ENCODE results near the gene GTF2F2. TPM values are rescaled to one million over a fixed set of nuclear protein-coding genes. Genes with fewer than 3 reads are reported as not detected.
"Not testable (repeated sequence)": the region's sequence is repeated elsewhere in the genome, so short reads cannot be mapped to it uniquely, and the experiment has no call there.

GTF2F2 gene
- total RNA-seq, 1 experiment from 2014 or later: 47.4 TPM

DNA sequence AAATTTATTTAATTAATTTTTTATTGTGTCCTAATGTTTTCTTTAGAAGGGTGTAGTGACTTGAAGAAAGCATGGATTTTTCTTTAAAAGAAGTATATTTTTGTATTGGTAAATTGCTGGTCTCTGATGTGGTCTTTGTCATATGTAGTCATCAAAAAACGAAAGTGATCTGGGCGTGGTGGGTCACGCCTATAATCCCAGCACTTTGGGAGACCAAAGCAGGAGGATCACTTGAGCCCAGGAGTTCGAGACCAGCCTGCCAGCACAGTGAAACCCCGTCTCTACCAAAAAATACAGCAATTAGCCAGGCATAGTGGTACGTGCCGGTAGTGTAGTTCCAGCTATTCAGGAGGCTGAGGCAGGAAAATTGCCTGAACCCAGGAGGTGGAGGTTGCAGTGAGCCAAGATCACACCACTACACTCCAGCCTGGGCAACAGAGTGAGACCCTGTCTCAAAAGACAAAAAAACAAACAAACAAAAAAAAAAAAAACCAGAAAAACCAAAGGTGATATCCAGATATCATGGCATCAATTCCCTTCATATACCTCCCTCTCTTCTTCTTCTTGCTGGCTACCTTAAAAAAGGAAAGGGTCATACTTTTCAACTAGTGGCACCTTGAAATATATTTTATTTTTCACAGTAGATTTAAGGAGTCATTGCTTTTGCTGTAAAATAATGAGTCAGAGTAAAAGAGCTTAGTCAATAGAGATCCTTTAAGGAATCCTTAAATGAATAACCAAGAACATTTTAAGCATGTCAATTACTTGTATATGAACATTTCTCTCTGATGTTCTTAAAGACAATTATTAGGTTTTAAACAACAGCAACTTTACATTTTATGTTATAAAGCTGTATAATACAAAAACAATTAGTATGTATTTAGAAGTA lies 60.6 kb downstream of the GTF2F2 start:
- ChIA-PET POLR2A (interaction anchor here (0.6 to 6.1 kb wide), 11 partner anchors 8 to 186 kb away, joined by 3 to 48 read pairs (median 5); partner anchors contain the start of gene GTF2F2), CTCF (interaction anchor here (0.6 to 1.5 kb wide), 7 partner anchors 9 to 156 kb away, joined by 3 to 10 read pairs (median 4); no protein-coding TSS in a partner anchor)
- Mint-ChIP-seq H3K9me3 (ENCODE audit: unreplicated experiment) (no peaks in the 10 kb centered on the region), H3K36me3 (ENCODE audit: insufficient read depth, unreplicated experiment) (peaks cover 6% of the 10 kb centered on the region), H3K4me3 (ENCODE audit: unreplicated experiment) (no peak overlapping the region), H3K4me1 (ENCODE audit: insufficient read depth, unreplicated experiment) (peaks cover 15% of the 10 kb centered on the region), H3K27me3 (ENCODE audit: insufficient read depth, unreplicated experiment) (no peaks in the 10 kb centered on the region), H3K27ac (ENCODE audit: low read depth, unreplicated experiment) (no peak overlapping the region)
- DNase-seq (ENCODE audit: unreplicated experiment): no peak
- TF ChIP-seq CTCF (IDR thresholded peaks at IDR 0.05; ENCODE audit: unreplicated experiment): no peak
- intact Hi-C loops (cut with micrococcal nuclease): no loop called here
- no TSS peak for BruUV-seq (replicated peaks)

- no peak for DNase-seq (ENCODE audit: unreplicated experiment)
- H3K36me3 Mint-ChIP-seq (ENCODE audit: insufficient read depth, unreplicated experiment): peaks cover 6% of the 10 kb centered on the region
- POLR2A ChIA-PET: interaction anchor here (1.2 to 2.6 kb wide), 2 partner anchors 16 to 20 kb away, joined by 4 to 13 read pairs; no protein-coding TSS in a partner anchor
- BruUV-seq (replicated peaks): no TSS peak
- peaks cover 9% of the 10 kb centered on the region for H3K4me1 Mint-ChIP-seq (ENCODE audit: insufficient read depth, unreplicated experiment)
- no peak overlapping the region for H3K27ac Mint-ChIP-seq (ENCODE audit: low read depth, unreplicated experiment)
- no peaks in the 10 kb centered on the region for H3K9me3 Mint-ChIP-seq (ENCODE audit: unreplicated experiment)
- intact Hi-C loops (cut with micrococcal nuclease): no loop called here
- TF ChIP-seq CTCF (IDR thresholded peaks at IDR 0.05; ENCODE audit: unreplicated experiment): no peak
- CTCF ChIA-PET: no interaction called here
- H3K4me3 Mint-ChIP-seq (ENCODE audit: unreplicated experiment): no peak overlapping the region
- H3K27me3 Mint-ChIP-seq (ENCODE audit: insufficient read depth, unreplicated experiment): no peaks in the 10 kb centered on the region
Measured at GRCh38 chr13:45184693-45185092, 64.4 kb downstream of the GTF2F2 start.

DNA sequence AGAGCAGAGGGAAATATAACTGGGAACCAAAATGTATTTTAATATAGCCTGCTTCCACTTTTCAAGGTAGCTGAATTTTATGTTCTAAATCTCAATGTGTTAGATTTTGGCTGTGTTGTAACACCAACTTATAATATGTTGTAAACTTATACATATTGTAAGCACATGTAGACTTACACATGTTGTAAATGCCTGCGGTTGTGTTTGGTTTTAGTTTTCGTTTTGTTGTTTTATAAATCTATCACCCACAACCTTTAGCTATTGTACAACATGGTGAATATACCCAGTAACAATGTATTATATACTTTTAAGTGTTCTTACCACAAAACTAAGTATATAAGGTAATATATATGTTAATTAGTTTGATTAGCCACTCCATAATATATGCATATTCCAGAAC lies 65.0 kb downstream of the GTF2F2 start:
- no peak overlapping the region for H3K27ac Mint-ChIP-seq (ENCODE audit: low read depth, unreplicated experiment)
- no peaks in the 10 kb centered on the region for H3K27me3 Mint-ChIP-seq (ENCODE audit: insufficient read depth, unreplicated experiment)
- peaks cover 9% of the 10 kb centered on the region for H3K4me1 Mint-ChIP-seq (ENCODE audit: insufficient read depth, unreplicated experiment)
- H3K4me3 Mint-ChIP-seq (ENCODE audit: unreplicated experiment): no peak overlapping the region
- POLR2A ChIA-PET: interaction anchor here (1.2 to 2.6 kb wide), 2 partner anchors 16 to 20 kb away, joined by 4 to 13 read pairs; no protein-coding TSS in a partner anchor
- intact Hi-C loops (cut with micrococcal nuclease): no loop called here
- BruUV-seq (replicated peaks): no TSS peak
- DNase-seq (ENCODE audit: unreplicated experiment): no peak
- H3K36me3 Mint-ChIP-seq (ENCODE audit: insufficient read depth, unreplicated experiment): peaks cover 6% of the 10 kb centered on the region
- no peaks in the 10 kb centered on the region for H3K9me3 Mint-ChIP-seq (ENCODE audit: unreplicated experiment)
- CTCF ChIA-PET: interaction anchor here (0.6 kb wide), 2 partner anchors 56 to 102 kb away, joined by 3 read pairs; no protein-coding TSS in a partner anchor
- TF ChIP-seq CTCF (IDR thresholded peaks at IDR 0.05; ENCODE audit: unreplicated experiment): no peak

GRCh38 chr13:45189077-45189476 lies 68.8 kb downstream of the GTF2F2 start:
- H3K36me3 Mint-ChIP-seq (ENCODE audit: insufficient read depth, unreplicated experiment); DNase-seq (ENCODE audit: unreplicated experiment); POLR2A ChIA-PET; H3K4me1 Mint-ChIP-seq (ENCODE audit: insufficient read depth, unreplicated experiment); BruUV-seq (replicated peaks); CTCF ChIA-PET; intact Hi-C loops (cut with micrococcal nuclease); H3K9me3 Mint-ChIP-seq (ENCODE audit: unreplicated experiment); H3K27me3 Mint-ChIP-seq (ENCODE audit: insufficient read depth, unreplicated experiment); H3K27ac Mint-ChIP-seq (ENCODE audit: low read depth, unreplicated experiment); H3K4me3 Mint-ChIP-seq (ENCODE audit: unreplicated experiment): not testable (repeated sequence)

GRCh38 chr13:45189511-45189910 lies 69.2 kb downstream of the GTF2F2 start:
- DNase-seq (ENCODE audit: unreplicated experiment): peak; percentile 83
- H3K27ac Mint-ChIP-seq (ENCODE audit: low read depth, unreplicated experiment); H3K4me3 Mint-ChIP-seq (ENCODE audit: unreplicated experiment); CTCF ChIA-PET; H3K27me3 Mint-ChIP-seq (ENCODE audit: insufficient read depth, unreplicated experiment); H3K36me3 Mint-ChIP-seq (ENCODE audit: insufficient read depth, unreplicated experiment); BruUV-seq (replicated peaks); H3K4me1 Mint-ChIP-seq (ENCODE audit: insufficient read depth, unreplicated experiment); H3K9me3 Mint-ChIP-seq (ENCODE audit: unreplicated experiment); intact Hi-C loops (cut with micrococcal nuclease): not testable (repeated sequence)
- POLR2A ChIA-PET: interaction anchor here (1.4 to 10.5 kb wide), 4 partner anchors 12 to 69 kb away, joined by 3 to 153 read pairs (median 40); partner anchors contain the start of gene GTF2F2
